ENCODE measurements around the gene PRF1. TPM values are rescaled to one million over a fixed set of nuclear protein-coding genes. Genes with fewer than 3 reads are reported as not detected.

The PRF1 gene
- total and polyA plus RNA-seq, 7 donors = 0.16 to 5.0 (median 1.5) TPM; not detected in 1

- Histone ChIP-seq H3K27me3 (no peaks in the 10 kb centered on the region), H3K36me3 (no peaks in the 10 kb centered on the region), H3K27ac (no peak overlapping the region), H3K4me3 (no peak overlapping the region), H3K9me3 (no peaks in the 10 kb centered on the region), H3K4me1 (no peaks in the 10 kb centered on the region)
- no peak for DNase-seq
- no peak for TF ChIP-seq EP300 (IDR thresholded peaks at IDR 0.05)
- WGBS, 2 donors = 88 to 91% methylated on average over 16 of the region's 16 CpGs
- intact Hi-C loops (cut with DNase I) = no loop called here
Observed at GRCh38 chr10:70598857-70599295, 3.7 kb downstream of the PRF1 start.

GRCh38 chr10:70597856-70598815 lies 4.4 kb downstream of the PRF1 start:
- DNase-seq = no peak
- no peaks in the 10 kb centered on the region for H3K36me3 ChIP-seq
- 93 to 94% methylated on average over 34 of the region's 34 CpGs for WGBS, 2 donors
- no peaks in the 10 kb centered on the region for H3K27me3 ChIP-seq
- H3K4me3 ChIP-seq = no peak overlapping the region
- TF ChIP-seq EP300 (IDR thresholded peaks at IDR 0.05) = no peak
- no peak for TF ChIP-seq POLR2AphosphoS5 (IDR thresholded peaks at IDR 0.05)
- no peak for TF ChIP-seq POLR2A (IDR thresholded peaks at IDR 0.05)
- TF ChIP-seq CTCF (IDR thresholded peaks at IDR 0.05) = no peak
- no peaks in the 10 kb centered on the region for H3K9me3 ChIP-seq
- intact Hi-C loops (cut with DNase I) = no loop called here
- H3K27ac ChIP-seq = no peak overlapping the region
- H3K4me1 ChIP-seq = no peaks in the 10 kb centered on the region

- Histone ChIP-seq H3K4me1 (no peaks in the 10 kb centered on the region), H3K4me3 (no peak overlapping the region), H3K9me3 (no peaks in the 10 kb centered on the region), H3K27me3 (no peaks in the 10 kb centered on the region), H3K36me3 (no peaks in the 10 kb centered on the region), H3K27ac (no peak overlapping the region)
- intact Hi-C loops (cut with DNase I) = no loop called here
- WGBS, 2 donors = 82 to 85% methylated on average over 8 of the region's 8 CpGs
- no peak for DNase-seq
- no peak for TF ChIP-seq POLR2AphosphoS5 (IDR thresholded peaks at IDR 0.05)
- TF ChIP-seq EP300 (IDR thresholded peaks at IDR 0.05) = no peak
- TF ChIP-seq POLR2A (IDR thresholded peaks at IDR 0.05) = no peak
- no peak for TF ChIP-seq CTCF (IDR thresholded peaks at IDR 0.05)
Observed at GRCh38 chr10:70596860-70597809, 5.4 kb downstream of the PRF1 start.

- Histone ChIP-seq H3K27ac (no peak overlapping the region), H3K9me3 (no peaks in the 10 kb centered on the region), H3K27me3 (no peaks in the 10 kb centered on the region), H3K4me3 (no peak overlapping the region), H3K4me1 (no peaks in the 10 kb centered on the region), H3K36me3 (no peaks in the 10 kb centered on the region)
- WGBS, 2 donors = 81% methylated on average over 14 of the region's 14 CpGs
- TF ChIP-seq EP300 (IDR thresholded peaks at IDR 0.05) (no peak), POLR2A (IDR thresholded peaks at IDR 0.05) (no peak), CTCF (IDR thresholded peaks at IDR 0.05) (no peak)
- intact Hi-C loops (cut with DNase I) = no loop called here
- DNase-seq = no peak
Observed at GRCh38 chr10:70596110-70596798, 6.3 kb downstream of the PRF1 start.
